HL-60/S4 treated with phorbol 12-myristate 13-acetate at 8.2 ng/mL for 4 days and 3 days (cell line): ENCODE measurements around the gene B4GALT5.
"Not testable (repeated sequence)": the region's sequence is repeated elsewhere in the genome, so short reads cannot be mapped to it uniquely, and the experiment has no call there.

Experiments
- in situ Hi-C: fragments of 300-500 bp; cut with MboI; formaldehyde crosslinking; loops from 2 replicates; pipeline ENCODE4 v1.15.0; 2022; ENCODE audit warnings: low sequenced_read_pairs

Gene B4GALT5

DNA sequence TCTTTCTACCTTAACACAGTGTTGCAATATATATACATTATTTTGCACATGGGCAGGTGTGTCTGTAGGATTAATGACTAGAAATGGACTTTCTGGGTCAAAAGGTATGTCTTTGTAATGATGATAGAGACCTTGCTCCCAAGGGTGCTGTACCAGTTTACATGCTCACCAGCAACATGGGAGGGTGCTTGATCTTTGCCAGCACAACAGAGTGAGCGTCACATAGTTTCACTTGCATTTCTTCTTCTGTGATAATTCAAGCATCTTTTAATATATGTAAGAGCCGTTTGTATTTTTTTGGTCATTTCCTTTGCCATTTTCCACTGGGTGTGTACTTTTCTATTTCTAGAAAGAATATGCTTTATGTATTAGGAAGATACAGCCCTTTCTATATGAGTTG lies 23.6 kb upstream of the B4GALT5 start:
- in situ Hi-C loops = no loop called here

DNA sequence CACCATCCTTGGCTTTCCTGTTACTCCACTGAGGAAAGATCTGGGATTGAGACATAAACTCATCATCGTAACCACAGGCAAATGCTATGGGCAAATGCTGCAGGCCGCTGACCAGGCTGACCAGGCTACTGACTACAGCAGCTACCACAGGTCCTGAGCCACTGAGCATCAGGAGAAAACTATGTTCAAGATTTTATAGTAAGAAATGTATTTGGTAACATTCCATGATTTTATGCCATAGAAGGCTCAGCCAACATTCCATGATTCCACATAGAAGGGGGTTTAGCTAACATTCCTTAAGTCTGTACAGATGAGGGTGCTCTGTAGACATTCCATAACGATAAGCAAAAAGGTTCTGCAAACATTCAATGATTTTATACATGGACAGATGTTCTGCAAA lies 16.1 kb upstream of the B4GALT5 start:
- in situ Hi-C loops = no loop called here

DNA sequence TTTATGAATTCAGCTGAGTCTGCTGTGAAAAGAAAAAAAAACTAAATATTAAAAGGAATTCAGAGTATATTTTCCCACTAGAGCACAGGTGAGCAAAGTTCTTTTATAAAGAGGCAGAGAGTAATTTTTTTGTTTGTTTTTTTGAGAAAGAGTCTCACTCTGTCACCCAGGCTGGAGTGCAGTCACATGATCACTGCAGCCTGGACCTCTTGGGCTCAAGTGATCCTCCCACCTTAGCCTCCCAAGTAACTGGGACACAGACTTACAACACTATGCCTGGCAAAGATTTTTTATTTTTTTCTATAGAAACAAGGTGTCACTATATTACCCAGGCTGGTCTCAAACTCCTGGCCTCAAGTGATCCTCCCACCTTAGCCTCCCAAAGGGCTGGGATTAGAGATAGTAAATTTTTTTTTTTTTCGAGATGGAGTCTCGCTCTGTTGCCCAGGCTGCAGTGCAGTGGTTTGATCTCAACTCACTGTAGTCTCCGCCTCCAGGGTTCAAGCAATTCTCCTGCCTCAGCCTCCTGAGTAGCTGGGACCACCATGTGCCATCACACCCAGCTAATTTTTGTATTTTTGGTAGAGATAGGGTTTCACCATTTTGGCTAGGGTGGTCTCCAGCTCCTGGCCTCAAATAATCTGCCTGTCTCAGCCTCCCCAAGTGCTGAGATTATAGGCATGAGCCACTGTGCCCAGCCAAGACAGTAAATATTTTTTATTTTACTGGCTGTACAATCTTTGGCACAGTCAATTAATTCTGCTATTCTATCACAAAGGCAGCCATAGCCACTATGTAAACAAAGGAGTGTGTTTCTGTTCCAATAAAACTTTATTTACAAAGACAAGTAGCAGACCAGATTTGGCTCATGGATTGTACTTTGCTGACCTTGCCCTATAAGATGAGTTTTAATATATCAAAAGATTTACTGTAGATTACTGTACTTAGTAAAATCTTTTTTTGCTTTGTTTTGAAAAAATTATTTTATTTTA lies 14.5 kb upstream of the B4GALT5 start:
- in situ Hi-C loops = no loop called here

DNA sequence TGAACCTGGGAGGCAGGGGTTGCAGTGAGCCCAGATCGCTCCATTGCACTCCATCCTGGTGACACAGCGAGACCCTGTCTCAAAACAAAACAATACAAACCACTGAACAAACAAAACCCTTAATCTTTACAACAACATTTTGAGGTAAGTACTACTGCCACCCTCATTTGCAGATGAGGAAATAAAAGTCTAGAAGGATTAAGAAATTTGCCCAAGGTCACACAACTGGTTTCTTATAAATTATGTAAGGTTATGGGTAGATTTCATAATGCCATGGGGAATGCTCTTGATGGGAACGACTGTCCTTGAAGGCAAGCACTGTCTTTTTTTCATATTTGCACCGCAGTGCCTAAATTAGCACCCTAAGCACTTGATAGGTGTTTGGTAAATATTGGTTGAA lies 13.8 kb upstream of the B4GALT5 start:
- in situ Hi-C loops = no loop called here

DNA sequence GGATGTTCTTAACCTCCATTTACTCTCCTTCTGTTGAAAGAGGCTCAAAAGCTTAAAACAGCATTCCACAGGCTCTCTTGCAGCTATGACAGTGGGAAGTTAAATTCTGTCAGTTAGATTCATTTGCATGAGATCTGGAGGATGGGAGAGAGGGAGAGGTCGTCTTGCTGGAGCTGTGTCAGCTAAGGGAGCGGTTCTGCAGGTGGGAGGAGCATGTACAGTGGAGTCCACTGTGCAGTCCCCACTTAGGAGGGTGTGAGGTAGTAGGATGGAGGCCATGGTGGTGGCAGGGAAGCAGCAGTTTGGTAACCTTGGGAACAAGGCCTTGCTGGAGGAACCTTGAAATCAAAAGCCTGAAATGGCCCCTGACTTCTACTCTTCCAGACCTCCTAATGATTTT lies 12.0 kb upstream of the B4GALT5 start:
- in situ Hi-C loops = no loop called here

DNA sequence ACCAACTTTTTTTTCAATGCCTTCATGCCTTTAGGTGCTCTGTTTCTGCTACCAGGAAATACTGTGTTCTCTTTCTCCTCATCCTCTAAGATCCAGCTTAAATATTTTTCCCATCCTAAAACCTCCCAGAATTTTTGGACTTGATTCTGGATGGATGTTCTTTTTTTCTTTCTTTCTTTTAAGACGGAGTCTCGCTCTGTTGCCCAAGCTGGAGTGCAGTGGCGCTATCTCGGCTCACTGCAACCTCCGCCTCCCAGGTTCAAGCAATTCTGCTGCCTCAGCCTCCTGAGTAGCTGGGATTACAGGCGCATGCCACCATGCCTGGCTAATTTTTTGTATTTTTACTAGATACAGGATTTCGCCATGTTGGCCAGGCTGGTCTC lies 11.5 kb upstream of the B4GALT5 start:
- in situ Hi-C loops = not testable (repeated sequence)

DNA sequence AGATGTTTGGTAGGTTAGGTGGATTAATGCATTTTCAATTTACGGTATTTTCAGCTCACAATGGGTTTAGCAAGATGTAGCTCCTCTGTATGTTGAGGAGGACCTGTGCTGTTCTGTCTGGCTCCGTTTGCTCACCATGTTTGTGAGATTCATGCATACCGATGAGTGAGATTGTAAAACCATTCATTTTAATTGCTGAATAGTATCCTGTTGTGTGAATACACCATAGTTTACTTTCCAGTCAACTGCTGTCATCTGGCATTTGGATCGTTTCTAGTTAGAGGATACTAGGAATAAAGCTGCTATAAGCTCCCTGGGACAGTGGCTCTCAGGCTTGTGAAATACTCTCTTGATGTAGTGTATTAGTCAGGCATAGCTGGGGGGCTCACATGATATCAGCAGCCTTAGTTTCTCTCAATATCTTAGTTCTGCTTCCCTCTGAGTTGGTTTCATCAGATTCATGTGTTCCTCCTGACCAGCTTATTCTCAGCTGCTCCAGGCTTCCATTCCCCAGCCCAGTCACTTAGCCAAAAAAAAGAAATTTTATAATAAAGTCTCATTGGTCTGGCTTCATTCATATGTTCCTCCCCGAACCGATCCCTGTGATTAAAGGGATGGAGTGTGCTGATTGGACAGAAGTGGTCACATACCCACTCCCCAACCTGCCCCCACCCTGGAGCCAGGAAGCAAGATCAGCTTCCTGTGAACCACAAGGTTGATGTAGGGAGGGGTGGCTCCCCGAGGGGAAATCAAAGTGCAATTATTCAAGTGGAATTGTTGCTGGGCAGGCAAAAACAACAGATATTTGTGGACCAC lies 10.9 kb upstream of the B4GALT5 start:
- in situ Hi-C loops = no loop called here

DNA sequence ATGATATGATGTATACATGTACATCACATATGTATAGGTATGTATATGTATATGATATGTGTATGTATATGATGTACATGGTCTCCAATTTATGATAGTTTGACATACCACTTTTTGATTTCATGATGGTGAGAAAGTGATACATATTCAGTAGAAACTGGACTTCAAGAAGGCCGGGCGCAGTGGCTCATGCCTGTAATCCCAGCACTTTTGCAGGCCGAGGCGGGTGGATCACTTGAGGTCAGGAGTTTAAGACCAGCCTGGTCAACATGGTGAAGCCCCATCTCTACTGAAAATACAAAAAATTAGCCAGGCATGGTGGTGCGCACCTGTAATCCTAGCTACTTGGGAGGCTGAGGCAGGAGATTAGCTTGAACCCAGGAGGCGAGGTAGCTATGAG lies 10.1 kb upstream of the B4GALT5 start:
- in situ Hi-C loops = not testable (repeated sequence)

DNA sequence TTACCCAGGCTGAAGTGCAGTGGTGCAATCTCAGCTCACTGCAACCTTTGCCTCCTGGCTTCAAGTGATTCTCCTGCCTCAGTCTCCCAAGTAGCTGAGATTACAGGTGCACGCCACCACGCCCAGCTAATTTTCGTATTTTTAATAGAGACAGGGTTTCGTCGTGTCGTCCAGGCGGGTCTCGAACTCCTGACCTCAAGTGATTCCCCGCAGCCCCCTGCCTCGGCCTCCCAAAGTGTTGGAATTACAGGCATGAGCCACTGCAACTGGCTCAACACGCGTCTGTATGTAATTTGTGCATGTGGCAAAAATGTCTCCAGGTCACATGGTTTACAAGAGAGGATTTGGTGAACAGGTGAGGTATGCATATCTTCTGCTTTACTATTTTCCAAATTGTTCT lies 7.6 kb upstream of the B4GALT5 start:
- in situ Hi-C loops = not testable (repeated sequence)

DNA sequence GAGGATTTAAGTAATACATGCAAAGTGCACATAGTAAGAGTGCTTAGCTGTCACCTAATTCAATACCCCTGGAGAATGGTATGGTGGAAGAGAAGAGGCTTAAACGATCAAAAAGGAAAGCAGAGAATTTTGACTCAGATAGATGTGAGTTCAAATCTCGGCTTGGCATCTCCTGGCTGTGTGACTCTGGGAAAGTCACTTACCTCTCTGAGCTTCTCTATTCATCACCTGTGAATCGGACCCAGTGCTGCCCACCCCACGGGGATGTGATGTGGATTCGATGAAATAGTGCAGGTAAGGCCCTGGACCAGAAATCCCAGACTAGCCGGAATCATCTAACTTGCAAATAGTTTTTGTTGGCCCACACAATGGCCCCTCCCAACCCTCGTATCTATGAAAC lies 1.8 kb upstream of the B4GALT5 start:
- in situ Hi-C loops = no loop called here

DNA sequence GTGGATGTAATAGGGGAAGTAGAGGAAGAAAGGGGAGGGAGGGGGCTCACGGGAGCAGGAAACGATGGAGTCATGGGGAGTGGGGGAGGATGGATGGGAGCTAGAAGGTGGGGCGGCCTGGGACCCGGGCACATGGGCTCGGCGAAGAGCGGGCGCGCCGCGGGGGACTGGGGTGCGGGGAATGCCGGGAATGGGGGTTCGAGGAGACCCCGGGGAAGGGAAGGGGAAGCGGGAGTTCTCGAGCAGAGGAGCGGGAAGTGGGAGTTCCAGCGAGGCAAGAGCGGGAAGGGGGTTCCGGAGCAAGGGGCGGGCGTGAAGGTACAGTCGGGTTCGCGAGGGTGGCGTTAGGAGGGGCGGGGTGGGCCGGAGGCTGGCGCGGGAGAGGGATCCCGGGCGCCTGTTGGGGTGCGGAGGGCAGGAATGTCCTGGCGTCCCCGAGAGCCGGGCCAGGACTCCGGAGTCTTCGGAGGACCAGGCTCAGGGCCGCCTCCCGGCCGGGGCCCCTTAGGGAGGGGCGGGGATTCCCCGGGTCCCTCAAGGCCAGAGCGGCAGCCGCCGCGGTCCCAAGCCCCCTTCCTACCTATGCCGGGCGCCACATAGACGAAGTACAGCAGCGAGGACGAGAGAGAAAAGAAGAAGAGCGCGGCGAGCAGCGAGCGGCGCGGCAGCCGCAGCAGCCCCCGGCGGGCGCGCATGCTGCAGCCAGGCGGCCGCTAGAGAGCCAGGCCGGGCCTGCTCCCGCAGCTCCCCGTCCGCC lies 504 bp downstream of the B4GALT5 start:
- in situ Hi-C loops = no loop called here

DNA sequence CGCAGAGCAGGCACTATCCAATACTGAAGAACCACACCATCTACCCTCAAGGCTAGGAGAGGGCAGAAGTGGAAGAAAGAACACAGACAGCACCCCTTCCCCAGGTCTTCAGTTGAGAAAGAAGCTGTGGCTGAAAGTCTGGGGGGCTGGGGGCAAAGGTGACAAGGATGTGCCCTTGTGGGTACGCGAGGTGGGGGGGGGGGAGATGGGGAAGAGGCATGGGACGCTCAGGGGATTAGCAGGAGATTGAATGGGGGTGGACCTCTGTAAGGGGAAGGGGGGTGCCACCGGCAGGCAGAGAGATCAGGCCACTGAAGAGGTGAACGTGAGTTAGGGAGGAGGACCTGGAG lies 1.1 kb downstream of the B4GALT5 start:
- in situ Hi-C loops = no loop called here

DNA sequence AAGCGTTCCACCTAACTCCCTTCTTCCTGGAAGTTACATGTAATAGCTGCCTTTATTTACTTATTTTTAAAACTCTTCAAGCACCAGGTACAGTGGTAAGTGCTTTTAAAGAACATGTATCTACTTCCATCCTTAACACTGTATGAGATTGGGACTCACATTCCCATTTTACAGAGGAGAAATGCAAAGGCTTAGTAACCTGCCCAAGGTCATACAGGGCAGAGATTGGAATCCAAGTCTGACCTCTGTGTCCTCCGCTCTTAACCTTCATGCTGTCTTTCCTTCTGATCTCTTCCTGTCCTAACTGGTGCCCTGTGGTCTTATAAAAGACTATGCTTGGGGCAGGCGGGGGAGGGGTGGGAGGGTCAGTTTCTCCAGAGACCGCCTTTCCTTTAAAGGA lies 1.6 kb downstream of the B4GALT5 start:
- in situ Hi-C loops = no loop called here

DNA sequence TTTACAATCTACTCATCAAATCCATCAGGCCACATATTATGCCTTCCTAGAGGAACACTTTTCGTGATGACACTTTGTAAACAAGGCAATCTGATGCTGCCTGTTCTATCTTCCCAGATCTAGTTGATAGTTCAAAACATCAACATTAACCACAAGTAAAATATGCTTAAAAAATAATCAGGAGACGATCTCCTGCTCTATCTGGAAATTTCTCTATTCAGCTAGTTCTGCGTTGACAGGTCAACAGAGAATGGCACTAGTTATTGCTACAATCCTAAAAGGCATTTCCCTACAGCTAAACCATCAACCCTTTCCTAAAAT lies 2.1 kb downstream of the B4GALT5 start:
- in situ Hi-C loops = no loop called here

DNA sequence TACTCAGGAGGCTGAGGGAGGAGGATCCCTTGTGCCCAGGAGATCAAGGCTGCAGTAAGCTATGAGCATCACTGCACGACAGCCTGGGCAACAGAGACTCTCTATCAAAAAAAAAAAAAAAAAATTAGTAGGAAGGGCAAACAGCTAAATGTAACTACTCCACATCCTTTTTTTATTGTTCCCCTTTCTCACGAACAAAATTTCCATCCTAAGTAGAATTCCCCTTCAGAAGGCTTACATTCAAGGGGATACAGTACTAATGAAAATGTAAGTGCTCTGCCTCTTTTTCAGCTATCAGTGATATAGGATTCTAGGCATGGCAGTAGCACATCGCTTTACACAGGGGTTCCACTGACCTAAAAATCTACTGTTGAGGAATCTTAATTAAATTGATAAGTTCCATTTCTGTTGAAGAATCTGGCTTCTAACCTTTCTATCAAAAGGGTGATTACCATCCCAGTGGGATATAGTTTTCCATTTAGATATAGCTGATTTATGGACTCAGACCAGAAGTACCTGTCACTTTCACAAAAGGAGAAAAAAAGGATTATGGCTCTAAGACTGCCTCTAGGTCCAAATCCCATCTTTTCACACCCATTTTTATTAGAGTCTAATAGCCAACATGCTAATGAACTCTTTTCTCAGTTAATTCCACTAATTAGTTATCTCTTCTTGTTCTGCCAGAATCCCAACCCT lies 2.6 kb downstream of the B4GALT5 start:
- in situ Hi-C loops = no loop called here

DNA sequence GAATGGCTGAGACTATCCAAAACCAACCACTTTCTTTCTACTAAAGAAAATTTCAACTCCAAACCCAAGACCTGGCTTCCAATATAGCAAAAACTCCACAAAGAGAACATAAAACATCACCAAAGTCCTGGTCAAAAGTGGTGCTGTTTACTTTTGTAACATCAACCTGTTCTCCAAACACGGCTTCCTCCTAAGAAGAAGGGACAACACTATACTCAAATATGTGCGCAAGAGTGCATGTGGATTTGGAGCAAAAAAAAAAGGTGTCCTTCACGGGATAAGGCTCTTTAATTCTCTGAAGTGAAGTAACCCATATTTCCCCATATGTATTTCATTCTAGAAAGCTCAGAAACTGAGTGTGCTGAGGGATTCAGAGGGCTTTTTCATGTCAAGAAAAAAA lies 6.6 kb downstream of the B4GALT5 start:
- in situ Hi-C loops = no loop called here

DNA sequence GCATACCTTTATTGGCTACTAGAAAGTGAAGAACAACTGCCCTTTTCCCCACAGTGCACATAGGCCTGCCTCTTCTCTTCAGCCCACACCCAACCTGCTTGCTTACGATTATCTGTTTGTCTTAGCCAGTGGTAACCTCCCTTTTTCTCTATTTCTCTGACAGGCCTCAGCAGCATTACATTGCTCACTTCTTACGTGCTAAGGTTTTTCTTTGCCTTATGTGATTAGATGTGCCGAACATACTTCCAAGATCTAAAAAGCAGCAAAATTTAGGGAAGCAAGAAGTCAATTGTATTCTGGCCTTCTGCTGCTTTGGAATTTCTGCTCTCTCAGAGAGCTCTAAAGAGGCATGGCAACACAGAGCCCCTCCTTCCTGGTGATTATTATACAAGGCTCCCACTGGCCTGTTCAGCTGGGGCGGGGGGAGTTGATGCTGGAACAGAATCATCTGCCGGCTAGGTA lies 7.0 kb downstream of the B4GALT5 start:
- in situ Hi-C loops = no loop called here

DNA sequence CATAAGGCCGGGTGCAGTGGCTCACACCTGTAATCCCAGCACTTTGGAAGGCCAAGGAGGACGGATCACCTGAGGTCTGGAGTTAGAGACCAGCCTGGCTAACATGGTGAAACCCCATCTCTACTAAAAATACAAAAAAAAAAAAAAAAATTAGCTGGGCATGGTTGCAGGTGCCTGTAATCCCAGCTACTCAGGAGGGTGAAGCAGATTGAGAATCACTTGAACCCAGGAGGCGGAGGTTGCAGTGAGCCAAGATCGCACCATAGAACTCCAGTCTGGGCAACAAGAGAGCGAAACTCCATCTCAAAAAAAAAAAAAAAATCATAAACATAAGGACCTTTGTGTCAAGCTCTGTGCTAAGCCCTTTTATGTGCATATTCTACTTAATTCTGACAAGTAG lies 7.8 kb downstream of the B4GALT5 start:
- in situ Hi-C loops = not testable (repeated sequence)

DNA sequence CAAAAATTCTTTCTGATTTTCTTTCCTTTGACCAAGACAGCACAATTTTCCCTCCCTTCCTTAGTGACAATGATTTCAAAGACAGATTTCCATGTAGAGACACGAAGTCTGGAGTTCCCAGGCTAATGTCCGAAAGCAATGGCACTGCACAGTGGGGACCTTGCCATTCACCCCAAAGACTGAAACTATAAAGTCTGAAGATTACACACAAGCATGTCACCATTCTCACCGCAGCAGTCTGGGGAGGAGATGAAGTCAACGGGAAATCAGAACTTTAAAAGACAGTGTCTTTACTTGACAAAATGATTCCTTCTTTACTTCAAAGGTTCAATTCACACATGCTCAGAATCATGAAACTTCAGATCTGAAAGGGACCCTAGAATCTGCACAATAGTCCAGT lies 8.3 kb downstream of the B4GALT5 start:
- in situ Hi-C loops = no loop called here

DNA sequence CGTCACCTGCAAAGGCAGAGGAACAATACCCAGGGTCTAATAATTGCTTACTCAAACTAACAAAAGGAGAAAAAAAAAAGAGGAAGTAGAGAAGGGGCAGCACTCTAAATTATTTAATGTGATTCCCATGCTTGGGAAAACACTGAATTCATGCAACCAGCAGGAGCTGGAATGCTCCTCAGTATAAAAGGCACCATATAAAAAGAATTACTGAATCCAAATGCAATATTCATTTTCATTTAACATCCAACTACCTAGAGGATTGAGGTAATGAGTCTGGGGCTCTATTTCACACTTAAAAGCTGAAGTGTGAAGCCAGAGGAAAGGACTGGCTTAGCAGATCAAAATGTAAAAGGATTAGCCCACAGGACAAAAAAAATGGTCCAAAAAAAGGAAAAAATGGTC lies 8.7 kb downstream of the B4GALT5 start:
- in situ Hi-C loops = no loop called here

DNA sequence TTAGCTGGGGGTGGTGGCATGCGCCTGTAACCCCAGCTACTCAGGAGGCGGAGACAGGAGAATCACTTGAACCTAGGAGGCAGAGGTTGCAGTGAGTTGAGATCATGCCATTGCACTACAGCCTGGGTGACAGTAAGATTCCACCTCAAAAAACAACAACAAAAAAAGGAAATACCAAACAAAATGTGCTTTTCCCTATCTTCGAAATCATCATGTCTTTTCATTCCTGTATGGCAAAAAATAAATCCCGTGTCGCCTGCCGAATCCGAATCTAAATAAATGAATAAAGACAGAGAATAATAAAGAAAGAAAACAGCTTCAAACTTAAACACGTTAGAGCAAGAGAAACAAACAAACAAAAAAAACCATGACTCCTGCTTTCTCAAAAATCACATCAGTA lies 11.8 kb downstream of the B4GALT5 start:
- in situ Hi-C loops = no loop called here
